Spleen (tissue), 11 donors: ENCODE data around the gene TMTC3. TPM values are rescaled to one million over a fixed set of nuclear protein-coding genes. Genes with fewer than 3 reads are reported as not detected.

Source experiments
- DNase-seq: peaks from one replicate; pipeline ENCODE4 v3.0.0-alpha.2; 2020
- H3K27ac ChIP-seq, 8 donors: fragments of 200-600 bp; sonication (generic) in 7 of 8; 1 replicate in 4 of 8; 2 replicates in 4 of 8; pipeline versions ENCODE4 v1.5.0 to v1.8.0; 2016 to 2021; ENCODE audit warnings: inconsistent platforms in 4 of 8, mild to moderate bottlenecking in 4 of 8, moderate library complexity in 1 of 8
- H3K27me3 ChIP-seq, 7 donors: fragments of 200-600 bp; sonication (generic) in 6 of 7; replicated peaks in 1 of 7; 1 replicate in 4 of 7; 2 replicates in 3 of 7; pipeline versions ENCODE4 v1.5.0 to v1.8.0; 2016 to 2021; ENCODE audit warnings: inconsistent platforms in 3 of 7, mild to moderate bottlenecking in 1 of 7
- H3K36me3 ChIP-seq, 6 donors: fragments of 200-600 bp; sonication (generic) in 5 of 6; 1 replicate in 4 of 6; 2 replicates in 2 of 6; pipeline versions ENCODE4 v1.5.0 to v1.8.0; 2016 to 2021; ENCODE audit warnings: inconsistent platforms in 2 of 6
- H3K4me1 ChIP-seq, 6 donors: fragments of 200-600 bp; sonication (generic) in 5 of 6; 1 replicate in 3 of 6; 2 replicates in 3 of 6; pipeline versions ENCODE4 v1.5.0 to v1.8.0; 2016 to 2021; ENCODE audit warnings: inconsistent platforms in 3 of 6
- H3K4me3 ChIP-seq, 8 donors: fragments of 200-600 bp; sonication (generic) in 7 of 8; 1 replicate in 4 of 8; 2 replicates in 4 of 8; pipeline versions ENCODE4 v1.5.0 to v1.8.0; 2016 to 2021; ENCODE audit warnings: inconsistent platforms in 4 of 8, mild to moderate bottlenecking in 4 of 8, moderate library complexity in 2 of 8
- H3K9me3 ChIP-seq, 8 donors: fragments of 200-600 bp; sonication (generic) in 7 of 8; 1 replicate in 4 of 8; 2 replicates in 4 of 8; pipeline versions ENCODE4 v1.5.0 to v1.8.0; 2016 to 2021; ENCODE audit warnings: inconsistent platforms in 4 of 8
- POLR2A ChIP-seq, 3 donors: fragments of 450-650 bp; IDR thresholded peaks; one replicate each; pipeline ENCODE4 v1.5.1; 2017; ENCODE audit warnings: antibody characterized with exemption in 3 of 3, mild to moderate bottlenecking in 1 of 3
- POLR2AphosphoS5 ChIP-seq, 3 donors: sonication (generic); formaldehyde crosslinking; IDR thresholded peaks; one replicate each; pipeline ENCODE4 v1.5.1; 2017; ENCODE audit warnings: antibody characterized with exemption in 3 of 3
- WGBS, 5 donors: extraction: QIAGEN DNeasy Blood & Tissue Kit in 3 of 5; methylation state at CpG; one replicate each; pipeline versions ENCODE4 v1.1.5 to v1.1.7; 2013 to 2018; 5-methylcytosine and 5-hydroxymethylcytosine counted together
- intact Hi-C: fragments of 100-400 bp; cut with DNase I; formaldehyde crosslinking; loops from one replicate; pipeline ENCODE4 v1.15.0; 2023; ENCODE audit warnings: low total_unique reads
- polyA plus RNA-seq, 3 donors: library from polyadenylated mRNA; stranded (reverse); fragments of 200-250 nt; gene quantifications; one replicate each; pipeline ENCODE4 v1.2.1, GENCODE V29; 2013
- total RNA-seq, 7 donors: library from RNA; depleted of rRNA in 3 of 7; stranded (reverse); fragments of >200 nt in 3 of 7; fragmentation: NEBNext Ultra II Directional in 4 of 7; extraction: Animal tissue kit (Norgen Biotek cat#: 25700) in 4 of 7; gene quantifications; one replicate each; pipeline versions ENCODE4 v1.1.0 to v1.2.1, GENCODE V29; 2016 to 2021
- TF ChIP-seq, protein P1 (sequence below), 11 experiments: fragments of 200-600 bp in 7 of 11; fragments of 450-650 bp in 4 of 11; sonication (generic) in 4 of 11; IDR thresholded peaks in 8 of 11; conservative IDR thresholded peaks in 3 of 11; 1 replicate in 7 of 11; 2 replicates in 4 of 11; pipeline versions ENCODE4 v1.4.0 to v1.8.0; 2016 to 2021; ENCODE audit warnings: antibody characterized with exemption in 11 of 11, inconsistent platforms in 4 of 11, mild to moderate bottlenecking in 1 of 11
- donor health status: healthy with polysubstance abuse.
- donor health status: DM: no; HTN: no; CAD: no; lungs with moderate emphysema.
- donor health status: DM: no; HTN: no; CAD: no.
- donor health status: Bipolar disorder and iron deficiency.
- donor health status: healthy.
- donor health status: DM: no; HTN: no; CAD: no.
- donor health status: DM: yes; HTN: yes; CAD: no.

The TMTC3 gene
- total and polyA plus RNA-seq, 10 donors, result 1.5 to 14.5 (median 10.1) TPM

DNA sequence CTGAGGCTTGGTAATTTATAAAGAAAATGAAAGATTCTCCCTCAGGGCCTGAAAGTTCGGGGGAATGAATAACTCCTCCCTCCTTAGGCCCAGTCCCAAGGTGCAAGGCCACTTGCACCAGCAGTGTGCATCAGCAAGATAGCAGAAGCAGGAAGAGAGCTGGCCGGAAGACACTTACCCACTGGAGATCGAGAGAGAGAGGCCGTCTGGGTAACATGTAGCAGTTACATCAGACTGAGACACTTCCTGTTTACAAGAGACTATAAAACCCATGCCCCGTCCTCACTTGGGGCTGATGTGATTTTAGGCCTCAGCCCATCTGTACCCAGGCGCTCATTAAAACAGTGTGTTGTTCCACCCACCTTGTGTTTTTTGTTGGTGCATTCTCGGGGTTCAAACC, 85.2 kb downstream of the TMTC3 start:
- DNase-seq, result no peak
- Histone ChIP-seq H3K36me3 (no peaks in the 10 kb centered on the region), H3K27ac (no peak overlapping the region), H3K9me3 (peaks cover 0 to 15% (median 11%) of the 10 kb centered on the region in 8 donors), H3K4me3 (no peak overlapping the region), H3K27me3 (no peaks in the 10 kb centered on the region), H3K4me1 (no peaks in the 10 kb centered on the region)
- 51 to 64% (median 55%) methylated on average over 7 of the region's 7 CpGs for WGBS, 5 donors
- TF ChIP-seq POLR2A (IDR thresholded peaks at IDR 0.05) (no peak), POLR2AphosphoS5 (IDR thresholded peaks at IDR 0.05) (no peak)
- TF ChIP-seq, protein P1, sequence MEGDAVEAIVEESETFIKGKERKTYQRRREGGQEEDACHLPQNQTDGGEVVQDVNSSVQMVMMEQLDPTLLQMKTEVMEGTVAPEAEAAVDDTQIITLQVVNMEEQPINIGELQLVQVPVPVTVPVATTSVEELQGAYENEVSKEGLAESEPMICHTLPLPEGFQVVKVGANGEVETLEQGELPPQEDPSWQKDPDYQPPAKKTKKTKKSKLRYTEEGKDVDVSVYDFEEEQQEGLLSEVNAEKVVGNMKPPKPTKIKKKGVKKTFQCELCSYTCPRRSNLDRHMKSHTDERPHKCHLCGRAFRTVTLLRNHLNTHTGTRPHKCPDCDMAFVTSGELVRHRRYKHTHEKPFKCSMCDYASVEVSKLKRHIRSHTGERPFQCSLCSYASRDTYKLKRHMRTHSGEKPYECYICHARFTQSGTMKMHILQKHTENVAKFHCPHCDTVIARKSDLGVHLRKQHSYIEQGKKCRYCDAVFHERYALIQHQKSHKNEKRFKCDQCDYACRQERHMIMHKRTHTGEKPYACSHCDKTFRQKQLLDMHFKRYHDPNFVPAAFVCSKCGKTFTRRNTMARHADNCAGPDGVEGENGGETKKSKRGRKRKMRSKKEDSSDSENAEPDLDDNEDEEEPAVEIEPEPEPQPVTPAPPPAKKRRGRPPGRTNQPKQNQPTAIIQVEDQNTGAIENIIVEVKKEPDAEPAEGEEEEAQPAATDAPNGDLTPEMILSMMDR (IDR thresholded peaks at IDR 0.05 in 8 of 11, conservative IDR thresholded peaks at IDR 0.05 in 3 of 11), result no peak
- intact Hi-C loops, result no loop called here

GRCh38 chr12:88227871-88228270, 85.8 kb downstream of the TMTC3 start:
- Histone ChIP-seq H3K36me3 (no peaks in the 10 kb centered on the region), H3K27ac (no peak overlapping the region), H3K4me1 (no peaks in the 10 kb centered on the region), H3K27me3 (no peaks in the 10 kb centered on the region), H3K4me3 (no peak overlapping the region), H3K9me3 (peaks cover 0 to 11% (median 7%) of the 10 kb centered on the region in 8 donors)
- TF ChIP-seq POLR2A (IDR thresholded peaks at IDR 0.05) (no peak), POLR2AphosphoS5 (IDR thresholded peaks at IDR 0.05) (no peak)
- TF ChIP-seq, protein P1 (IDR thresholded peaks at IDR 0.05 in 8 of 11, conservative IDR thresholded peaks at IDR 0.05 in 3 of 11), result no peak
- no peak for DNase-seq
- intact Hi-C loops, result no loop called here
- WGBS, 5 donors, result 88 to 96% (median 92%) methylated on average over 12 of the region's 12 CpGs

DNA sequence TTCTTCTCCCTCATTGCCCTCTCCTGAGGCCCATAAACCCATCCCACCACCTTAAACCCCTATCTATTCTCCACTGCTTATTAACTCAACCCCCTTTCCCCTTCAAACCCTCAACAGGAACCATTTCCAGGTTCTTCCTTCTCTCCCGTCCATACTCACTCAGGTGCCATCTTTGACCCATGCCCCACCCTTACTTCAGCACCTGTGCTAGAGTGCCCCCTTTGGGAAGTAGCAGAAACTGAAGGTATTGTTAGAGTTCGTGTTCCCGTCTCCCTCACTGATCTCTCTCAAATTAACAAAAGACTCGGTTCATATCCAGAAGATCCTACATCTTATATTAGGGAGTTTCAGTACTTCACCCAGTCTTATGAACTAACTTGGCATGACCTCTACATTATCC, 86.6 kb downstream of the TMTC3 start:
- Histone ChIP-seq H3K27me3 (no peaks in the 10 kb centered on the region), H3K9me3 (peaks cover 0 to 2% (median 0%) of the 10 kb centered on the region in 8 donors), H3K27ac (no peak overlapping the region), H3K4me3 (no peak overlapping the region), H3K36me3 (no peaks in the 10 kb centered on the region), H3K4me1 (no peaks in the 10 kb centered on the region)
- no peak for DNase-seq
- 90 to 97% (median 94%) methylated on average over 4 of the region's 4 CpGs for WGBS, 5 donors
- TF ChIP-seq, protein P1 (IDR thresholded peaks at IDR 0.05 in 8 of 11, conservative IDR thresholded peaks at IDR 0.05 in 3 of 11), result no peak
- no peak for TF ChIP-seq POLR2A (IDR thresholded peaks at IDR 0.05)
- TF ChIP-seq POLR2AphosphoS5 (IDR thresholded peaks at IDR 0.05), result no peak
- intact Hi-C loops, result no loop called here

DNA sequence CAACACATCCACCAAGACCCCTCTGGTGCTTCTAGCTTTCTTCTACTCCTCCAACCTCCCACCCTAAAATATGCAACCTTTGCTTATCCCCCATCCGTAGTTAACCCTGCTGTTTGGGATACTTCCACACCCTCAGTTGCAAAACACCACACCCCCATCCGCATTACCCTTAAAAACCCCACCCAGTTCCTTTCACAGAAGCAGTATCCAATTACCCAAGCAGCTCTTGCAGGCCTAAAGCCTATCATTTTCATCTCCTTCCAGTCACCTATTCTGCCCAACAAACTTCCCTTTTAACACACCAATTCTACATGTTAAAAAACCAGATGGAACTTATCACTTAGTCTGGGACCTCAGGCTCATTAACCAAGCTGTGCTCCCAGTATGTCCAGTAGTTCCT, 88.2 kb downstream of the TMTC3 start:
- Histone ChIP-seq H3K27me3 (no peaks in the 10 kb centered on the region), H3K27ac (no peak overlapping the region), H3K4me1 (no peaks in the 10 kb centered on the region), H3K36me3 (no peaks in the 10 kb centered on the region), H3K9me3 (no peaks in the 10 kb centered on the region), H3K4me3 (no peak overlapping the region)
- no peak for DNase-seq
- intact Hi-C loops, result no loop called here
- WGBS, 5 donors, result 86 to 94% (median 89%) methylated on average over 2 of the region's 2 CpGs
- TF ChIP-seq POLR2A (IDR thresholded peaks at IDR 0.05), result no peak
- TF ChIP-seq, protein P1 (IDR thresholded peaks at IDR 0.05 in 8 of 11, conservative IDR thresholded peaks at IDR 0.05 in 3 of 11), result no peak
- TF ChIP-seq POLR2AphosphoS5 (IDR thresholded peaks at IDR 0.05), result no peak
